Measurements from ENCODE around the gene FKBP1B.
"Not testable (repeated sequence)": the region's sequence is repeated elsewhere in the genome, so short reads cannot be mapped to it uniquely, and the experiment has no call there.

The FKBP1B gene

DNA sequence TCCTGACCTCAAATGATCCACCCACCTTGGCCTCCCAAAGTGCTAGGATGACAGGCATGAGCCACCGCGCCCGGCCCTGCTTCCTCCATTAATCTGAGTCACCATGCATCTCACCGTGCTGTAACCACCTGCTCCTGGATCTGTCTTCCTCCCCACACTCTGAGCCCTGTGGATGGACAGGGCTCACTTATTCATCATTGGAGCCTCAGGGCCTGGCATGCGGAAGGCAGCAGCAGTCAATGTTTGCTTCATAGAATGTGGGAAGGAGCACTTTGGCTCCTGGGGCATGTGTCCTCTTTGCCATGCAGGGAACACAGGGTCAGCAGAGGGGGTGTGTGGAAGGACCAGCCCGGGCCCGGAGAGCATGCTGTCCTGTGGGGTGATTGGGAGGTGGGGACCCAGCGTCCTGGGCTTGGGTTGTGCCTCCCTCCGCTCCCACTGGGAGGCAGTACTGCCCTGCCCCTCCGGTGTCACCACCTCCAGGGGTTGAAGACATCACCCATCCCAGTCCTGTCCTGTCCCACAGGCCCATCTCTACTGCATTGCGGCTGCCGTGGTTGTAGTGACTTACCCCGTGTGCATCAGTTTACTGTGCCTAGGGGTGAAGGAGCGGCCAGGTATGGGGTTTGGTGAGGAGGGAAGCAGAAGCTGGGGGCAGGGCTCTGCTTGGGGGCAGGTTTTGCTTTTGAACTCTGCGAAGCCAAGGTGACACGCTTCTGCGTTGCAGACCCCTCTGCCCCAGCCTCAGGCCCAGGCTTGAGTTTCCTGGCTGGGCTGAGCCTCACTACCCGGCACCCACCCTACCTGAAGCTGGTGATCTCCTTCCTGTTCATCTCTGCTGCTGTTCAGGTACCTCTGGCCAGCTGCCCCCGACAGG lies 28.2 kb upstream of the FKBP1B start:
- DNase-seq: peak; percentile 52
- in situ Hi-C loops (cut with MboI; ENCODE audit: low pct_unique_long_range_greater_than_20kb, low sequenced_read_pairs): no loop called here

DNA sequence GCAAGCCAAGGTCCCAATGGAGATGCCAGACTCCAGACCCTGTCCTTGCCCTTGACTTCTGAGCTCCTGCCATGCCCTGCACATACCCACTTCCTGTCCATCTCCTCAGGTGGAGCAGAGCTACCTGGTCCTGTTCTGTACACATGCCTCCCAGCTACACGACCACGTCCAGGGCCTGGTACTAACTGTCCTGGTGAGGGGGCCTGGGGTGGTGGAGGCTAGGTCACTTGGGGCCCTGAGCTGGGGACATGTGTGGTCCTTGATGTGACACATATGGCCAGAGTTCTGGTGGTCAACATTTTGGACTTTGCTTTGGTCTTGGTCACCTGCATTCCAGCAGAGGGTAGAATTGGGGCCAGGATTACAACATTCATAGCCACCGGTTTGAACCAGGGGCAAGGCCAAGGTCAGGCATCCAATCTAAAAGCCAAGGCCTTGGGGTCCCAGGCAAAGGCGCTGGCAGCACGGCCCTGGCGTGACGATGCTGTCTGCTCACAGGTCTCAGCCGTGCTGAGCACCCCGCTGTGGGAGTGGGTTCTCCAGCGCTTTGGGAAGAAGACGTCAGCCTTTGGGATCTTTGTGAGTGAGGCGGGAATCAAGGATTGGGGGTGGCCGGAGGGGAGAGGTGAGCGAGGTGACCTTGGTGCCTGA lies 27.1 kb upstream of the FKBP1B start:
- in situ Hi-C loops (cut with MboI; ENCODE audit: low pct_unique_long_range_greater_than_20kb, low sequenced_read_pairs): no loop called here
- no peak for DNase-seq

DNA sequence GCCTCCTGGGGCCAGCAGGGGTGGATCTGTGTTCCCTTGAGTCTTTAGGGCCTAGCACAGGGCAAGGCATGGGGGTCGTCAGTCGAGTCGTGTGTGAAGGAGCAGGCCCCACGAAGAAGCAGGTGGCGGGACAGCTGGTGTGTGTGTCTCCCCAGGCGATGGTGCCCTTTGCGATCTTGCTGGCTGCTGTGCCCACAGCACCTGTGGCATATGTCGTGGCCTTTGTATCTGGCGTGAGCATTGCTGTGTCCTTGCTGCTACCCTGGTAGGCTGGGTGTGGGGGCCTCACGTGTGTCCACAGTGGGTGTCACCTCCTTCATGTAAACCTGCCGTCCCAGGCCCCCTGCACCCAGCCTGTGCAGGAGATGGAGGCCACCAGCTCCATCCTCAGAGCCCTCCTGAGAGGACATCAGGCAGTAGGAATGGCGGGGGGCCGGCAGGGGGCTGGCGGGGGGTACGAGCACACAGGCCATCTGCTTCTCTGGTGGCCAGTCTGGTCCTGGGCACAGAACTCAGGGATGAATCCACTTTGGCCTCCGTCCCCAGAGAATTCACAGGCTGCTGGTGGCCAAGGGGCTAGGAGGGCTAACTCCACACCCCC lies 26.5 kb upstream of the FKBP1B start:
- no peak for DNase-seq
- in situ Hi-C loops (cut with MboI; ENCODE audit: low pct_unique_long_range_greater_than_20kb, low sequenced_read_pairs): no loop called here

GRCh38 chr2:24024018-24024417 lies 25.5 kb upstream of the FKBP1B start:
- in situ Hi-C loops (cut with MboI; ENCODE audit: low pct_unique_long_range_greater_than_20kb, low sequenced_read_pairs): no loop called here
- no peak for DNase-seq

DNA sequence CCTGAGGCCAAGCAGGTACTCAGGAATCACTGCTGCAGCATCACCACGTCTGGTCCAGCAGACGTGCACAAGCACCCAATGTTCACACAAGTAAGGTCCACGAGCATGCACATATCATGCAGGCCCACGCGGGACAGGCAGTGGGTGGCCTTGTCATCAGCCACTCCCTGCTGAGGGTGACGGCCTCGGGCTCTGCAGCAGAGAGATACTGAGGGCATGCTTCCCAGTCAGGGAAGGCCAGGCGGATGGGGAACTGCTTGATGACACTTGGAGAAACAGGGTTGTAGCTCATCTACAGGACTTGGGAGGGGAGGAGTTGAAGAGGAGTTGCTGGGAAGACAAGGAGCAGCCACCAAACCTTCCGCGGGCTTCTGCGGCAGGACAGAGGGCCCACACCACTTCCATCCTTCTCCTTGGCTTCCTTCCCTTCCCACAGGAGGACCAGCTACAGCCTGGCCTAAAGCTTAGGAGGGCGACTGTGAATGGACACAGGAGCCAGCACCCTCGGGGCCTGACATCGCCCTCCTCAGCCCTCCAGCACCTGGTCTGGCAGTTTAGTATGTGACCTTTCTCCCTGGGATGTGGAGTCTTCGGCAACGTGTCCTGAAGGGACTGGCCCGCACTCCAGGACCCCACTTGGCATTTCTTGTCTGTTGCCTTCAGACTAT lies 24.4 kb upstream of the FKBP1B start:
- in situ Hi-C loops (cut with MboI; ENCODE audit: low pct_unique_long_range_greater_than_20kb, low sequenced_read_pairs): no loop called here
- DNase-seq: no peak

DNA sequence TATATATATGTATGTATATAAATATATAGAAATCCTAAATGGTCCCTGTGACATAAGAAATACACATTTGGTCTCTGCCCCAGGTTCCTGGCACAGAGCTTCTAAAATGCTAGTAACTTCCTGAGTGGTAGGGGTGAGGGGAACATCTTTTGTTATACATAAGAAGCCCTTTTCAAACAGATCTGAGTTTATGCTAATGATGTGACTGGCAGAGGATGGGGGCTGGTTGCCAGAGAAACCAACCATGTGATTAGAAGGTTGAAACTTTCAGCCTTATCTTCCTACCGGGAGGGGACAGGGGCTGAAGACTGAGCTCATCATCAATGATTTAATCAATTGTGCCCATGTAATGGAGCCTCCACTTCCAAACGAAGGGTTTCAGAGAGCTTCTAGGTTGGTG lies 23.3 kb upstream of the FKBP1B start:
- in situ Hi-C loops (cut with MboI; ENCODE audit: low pct_unique_long_range_greater_than_20kb, low sequenced_read_pairs): no loop called here
- no peak for DNase-seq

DNA sequence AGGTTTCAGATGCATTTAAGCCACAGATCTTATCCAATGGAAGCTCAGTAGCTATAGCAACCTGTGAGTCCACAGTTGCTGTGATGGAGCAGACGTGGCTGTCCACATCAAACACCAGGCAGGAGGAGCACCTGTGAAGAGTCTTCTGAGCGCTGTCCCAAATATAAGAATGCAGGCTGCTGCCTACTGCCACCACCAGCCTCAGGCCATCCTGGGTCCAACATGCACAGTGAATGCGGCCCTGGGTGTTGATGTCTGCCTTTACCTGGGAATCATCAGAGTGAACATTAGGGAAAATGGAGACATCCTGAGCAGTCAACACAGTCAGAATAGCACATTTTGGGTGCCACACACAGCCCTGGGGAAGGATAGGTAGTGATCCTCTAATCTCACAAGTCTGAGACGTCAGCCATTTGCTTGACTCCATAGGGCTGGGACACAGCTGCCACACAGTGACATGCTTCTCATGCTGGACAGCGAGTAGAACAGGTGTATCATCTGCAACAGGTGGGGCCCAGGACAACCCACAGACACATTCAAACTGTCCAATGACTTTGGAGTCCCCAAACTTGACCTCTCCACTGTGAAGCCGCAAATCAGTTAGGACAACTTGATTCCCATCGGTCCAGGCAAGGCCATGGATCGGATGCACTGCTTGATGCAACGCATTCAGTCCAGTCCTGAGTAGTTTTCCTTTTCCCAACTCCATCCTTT lies 10.6 kb upstream of the FKBP1B start:
- in situ Hi-C loops (cut with MboI; ENCODE audit: low pct_unique_long_range_greater_than_20kb, low sequenced_read_pairs): no loop called here
- DNase-seq: no peak

GRCh38 chr2:24040511-24040910 lies 9.0 kb upstream of the FKBP1B start:
- DNase-seq: no peak
- in situ Hi-C loops (cut with MboI; ENCODE audit: low pct_unique_long_range_greater_than_20kb, low sequenced_read_pairs): no loop called here

DNA sequence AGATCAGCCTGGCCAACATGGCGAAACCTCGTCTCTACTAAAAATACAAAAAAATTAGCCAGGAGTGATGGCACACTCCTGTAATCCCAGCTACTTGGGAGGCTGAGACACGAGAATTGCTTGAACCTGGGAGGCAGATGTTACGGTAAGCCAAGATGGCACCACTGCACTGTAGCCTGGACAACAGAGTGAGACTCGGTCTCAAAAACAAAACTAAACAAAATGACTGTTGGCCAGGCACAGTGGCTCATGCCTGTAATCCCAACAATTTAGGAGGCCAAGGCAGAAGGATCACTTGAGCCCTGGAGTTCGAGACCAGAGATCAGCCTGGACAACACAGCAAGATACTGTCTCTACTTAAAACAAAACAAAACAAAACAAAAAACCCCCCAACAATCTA lies 6.4 kb upstream of the FKBP1B start:
- in situ Hi-C loops (cut with MboI; ENCODE audit: low pct_unique_long_range_greater_than_20kb, low sequenced_read_pairs); DNase-seq: not testable (repeated sequence)

DNA sequence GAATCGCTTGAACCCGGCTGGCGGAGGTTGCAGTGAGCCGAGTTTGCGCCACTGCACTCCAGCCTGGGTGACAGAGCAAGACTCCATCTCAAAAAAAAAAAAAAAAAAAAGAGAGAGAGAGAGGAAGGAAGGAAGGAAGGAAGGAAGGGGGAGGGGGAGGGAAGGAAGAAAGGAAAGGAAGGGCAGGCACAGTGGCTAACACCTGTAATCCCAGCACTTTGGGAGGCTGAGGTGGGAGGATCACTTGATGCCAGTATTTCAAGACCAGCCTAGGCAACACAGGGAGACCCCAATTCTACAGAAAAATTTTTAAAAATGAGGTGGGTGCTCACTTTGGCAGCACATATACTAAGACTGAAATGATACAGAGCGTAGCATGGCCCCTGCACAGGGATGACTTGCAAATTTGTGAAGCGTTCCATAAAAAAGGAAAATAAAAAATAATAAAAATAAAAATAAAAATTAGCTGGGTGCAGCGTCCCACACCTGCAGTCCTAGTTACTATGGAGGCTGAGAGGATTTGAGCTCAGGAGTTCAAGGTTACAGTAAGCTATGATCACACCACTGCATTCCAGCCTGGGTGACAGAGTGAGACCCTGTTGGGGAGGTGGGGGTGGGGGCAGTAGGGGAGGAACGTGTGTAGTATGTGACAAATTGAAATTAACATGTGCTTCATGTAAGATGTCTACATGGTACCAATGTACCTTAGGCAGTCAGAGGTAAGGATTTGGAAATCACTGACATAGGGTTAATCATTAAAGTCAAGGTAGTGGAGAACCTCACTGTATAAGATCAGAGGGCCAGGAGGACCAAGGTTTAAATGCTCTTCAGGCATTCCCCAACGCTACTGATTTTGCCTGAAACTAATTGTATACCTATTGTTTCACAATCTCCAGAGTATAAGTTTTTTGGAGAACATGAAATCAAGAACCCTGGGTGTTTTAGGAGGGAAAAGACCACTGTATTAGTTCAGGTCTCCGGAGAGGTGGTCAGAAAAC lies 3.7 kb upstream of the FKBP1B start:
- in situ Hi-C loops (cut with MboI; ENCODE audit: low pct_unique_long_range_greater_than_20kb, low sequenced_read_pairs): no loop called here
- no peak for DNase-seq

DNA sequence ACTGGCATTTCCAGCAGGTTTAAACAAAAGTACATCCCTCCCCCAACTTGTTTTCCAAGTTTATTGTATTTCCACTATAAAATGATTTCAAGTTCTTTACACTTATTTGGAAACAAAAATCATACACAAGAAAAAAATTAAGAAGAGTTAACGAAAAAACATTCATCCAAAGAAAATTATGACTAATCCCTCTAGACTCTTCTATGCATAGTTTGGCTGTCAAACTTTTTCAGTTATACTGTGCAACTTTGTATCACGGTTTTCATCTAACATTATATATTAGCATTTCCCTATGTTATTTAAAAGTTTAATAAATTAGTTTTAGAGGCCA lies 3.0 kb upstream of the FKBP1B start:
- DNase-seq: no peak
- in situ Hi-C loops (cut with MboI; ENCODE audit: low pct_unique_long_range_greater_than_20kb, low sequenced_read_pairs): no loop called here

DNA sequence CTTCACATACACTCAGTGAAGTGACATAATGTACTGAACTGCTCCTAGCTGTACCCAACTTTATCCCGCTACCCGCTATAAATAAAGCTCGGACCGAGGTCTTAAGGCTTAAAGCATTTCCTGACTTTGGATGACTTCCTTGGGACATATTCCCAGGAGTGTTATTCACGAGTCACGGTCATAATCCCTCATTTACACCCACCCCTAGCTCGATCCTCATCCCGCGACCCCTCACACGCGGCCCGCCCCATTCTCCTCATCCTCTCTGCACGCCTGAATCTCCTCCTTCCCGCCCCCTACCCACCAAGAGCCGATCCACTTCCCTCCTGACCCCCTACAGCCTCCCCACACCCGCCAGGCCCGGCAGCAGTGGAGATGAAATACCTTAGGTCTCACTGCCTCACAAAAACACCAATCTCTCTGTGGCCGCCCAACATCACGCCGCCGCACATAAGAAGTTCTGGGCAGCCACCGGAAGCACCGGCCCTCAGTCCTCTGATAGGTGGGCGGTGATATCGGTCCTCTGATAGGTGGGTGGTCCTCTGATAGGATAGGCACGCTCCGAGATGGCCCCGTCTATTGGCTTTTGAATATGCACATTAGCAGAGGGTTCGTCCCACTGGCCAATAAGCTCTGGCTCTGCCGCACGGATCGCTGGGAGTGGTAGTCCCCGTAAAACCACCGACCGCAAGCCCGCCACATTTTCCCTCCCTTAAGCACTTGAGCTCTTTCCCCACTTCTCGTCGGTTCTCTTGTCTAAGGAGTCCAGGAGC lies 2.4 kb upstream of the FKBP1B start, which contains the start of gene WDCP:
TSS of gene WDCP (minus strand) at position 462 of the 773 bp plus-strand sequence. CDS start 7,897 bp downstream, outside the sequence.
- in situ Hi-C loops (cut with MboI; ENCODE audit: low pct_unique_long_range_greater_than_20kb, low sequenced_read_pairs): no loop called here
- peak; percentile 99 for DNase-seq

- DNase-seq: no peak
- in situ Hi-C loops (cut with MboI; ENCODE audit: low pct_unique_long_range_greater_than_20kb, low sequenced_read_pairs): no loop called here
Measured at GRCh38 chr2:24047703-24048033, 1.9 kb upstream of the FKBP1B start.

GRCh38 chr2:24048769-24049484 lies 614 bp upstream of the FKBP1B start:
- in situ Hi-C loops (cut with MboI; ENCODE audit: low pct_unique_long_range_greater_than_20kb, low sequenced_read_pairs): no loop called here
- no peak for DNase-seq

GRCh38 chr2:24050041-24050979 lies 769 bp downstream of the FKBP1B start:
- DNase-seq: peak; percentile 27
- in situ Hi-C loops (cut with MboI; ENCODE audit: low pct_unique_long_range_greater_than_20kb, low sequenced_read_pairs): no loop called here

DNA sequence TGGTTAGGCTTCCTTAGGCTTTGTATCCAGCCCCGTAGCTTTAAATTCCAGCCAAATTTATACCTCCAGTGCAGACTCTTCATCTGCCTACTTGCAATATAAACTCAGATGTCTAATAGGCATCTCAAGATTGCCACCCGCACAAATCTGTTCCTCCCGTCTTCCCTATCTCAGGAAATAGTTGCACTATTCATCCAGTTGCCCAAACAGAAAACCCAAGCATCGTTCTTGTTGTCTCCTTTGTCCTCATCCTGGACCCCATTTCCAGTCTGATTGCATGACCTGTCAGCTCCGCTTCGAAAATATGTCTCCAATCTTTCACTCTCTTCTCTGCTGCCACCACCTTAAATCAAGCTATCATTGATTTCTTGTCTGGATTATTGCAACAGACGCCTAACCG lies 2.3 kb downstream of the FKBP1B start:
- DNase-seq: no peak
- in situ Hi-C loops (cut with MboI; ENCODE audit: low pct_unique_long_range_greater_than_20kb, low sequenced_read_pairs): no loop called here
